Dendritic cell treated with granulocyte-macrophage colony-stimulating factor and Interleukin-4, amounts not matched to agents 40 ng/mL and 50 ng/mL, for 4 days (primary cell): ENCODE results near the gene PLCH1.
A peak's percentile ranks its signal among the peaks of the same experiment; 100 is the strongest.

ENCODE experiments used
- H3K27ac Mint-ChIP-seq: one replicate; pipeline ENCODE4 v1.8.0; 2022; ENCODE audit warnings: mild to moderate bottlenecking, mixed read lengths
- H3K27me3 Mint-ChIP-seq: one replicate; pipeline ENCODE4 v1.8.0; 2022; ENCODE audit warnings: mild to moderate bottlenecking, mixed read lengths
- H3K36me3 Mint-ChIP-seq: one replicate; pipeline ENCODE4 v1.8.0; 2022; ENCODE audit warnings: low read depth, mixed read lengths
- H3K4me1 Mint-ChIP-seq: one replicate; pipeline ENCODE4 v1.8.0; 2022; ENCODE audit warnings: low read depth, mixed read lengths
- H3K4me3 Mint-ChIP-seq: one replicate; pipeline ENCODE4 v1.8.0; 2022; ENCODE audit warnings: mild to moderate bottlenecking, moderate library complexity, mixed read lengths
- H3K9me3 Mint-ChIP-seq: one replicate; pipeline ENCODE4 v1.8.0; 2022; ENCODE audit warnings: mixed read lengths
- intact Hi-C: fragments of 100-400 bp; cut with micrococcal nuclease; formaldehyde crosslinking; loops from one replicate; pipeline ENCODE4 v1.15.0; 2022

Gene PLCH1, protein sequence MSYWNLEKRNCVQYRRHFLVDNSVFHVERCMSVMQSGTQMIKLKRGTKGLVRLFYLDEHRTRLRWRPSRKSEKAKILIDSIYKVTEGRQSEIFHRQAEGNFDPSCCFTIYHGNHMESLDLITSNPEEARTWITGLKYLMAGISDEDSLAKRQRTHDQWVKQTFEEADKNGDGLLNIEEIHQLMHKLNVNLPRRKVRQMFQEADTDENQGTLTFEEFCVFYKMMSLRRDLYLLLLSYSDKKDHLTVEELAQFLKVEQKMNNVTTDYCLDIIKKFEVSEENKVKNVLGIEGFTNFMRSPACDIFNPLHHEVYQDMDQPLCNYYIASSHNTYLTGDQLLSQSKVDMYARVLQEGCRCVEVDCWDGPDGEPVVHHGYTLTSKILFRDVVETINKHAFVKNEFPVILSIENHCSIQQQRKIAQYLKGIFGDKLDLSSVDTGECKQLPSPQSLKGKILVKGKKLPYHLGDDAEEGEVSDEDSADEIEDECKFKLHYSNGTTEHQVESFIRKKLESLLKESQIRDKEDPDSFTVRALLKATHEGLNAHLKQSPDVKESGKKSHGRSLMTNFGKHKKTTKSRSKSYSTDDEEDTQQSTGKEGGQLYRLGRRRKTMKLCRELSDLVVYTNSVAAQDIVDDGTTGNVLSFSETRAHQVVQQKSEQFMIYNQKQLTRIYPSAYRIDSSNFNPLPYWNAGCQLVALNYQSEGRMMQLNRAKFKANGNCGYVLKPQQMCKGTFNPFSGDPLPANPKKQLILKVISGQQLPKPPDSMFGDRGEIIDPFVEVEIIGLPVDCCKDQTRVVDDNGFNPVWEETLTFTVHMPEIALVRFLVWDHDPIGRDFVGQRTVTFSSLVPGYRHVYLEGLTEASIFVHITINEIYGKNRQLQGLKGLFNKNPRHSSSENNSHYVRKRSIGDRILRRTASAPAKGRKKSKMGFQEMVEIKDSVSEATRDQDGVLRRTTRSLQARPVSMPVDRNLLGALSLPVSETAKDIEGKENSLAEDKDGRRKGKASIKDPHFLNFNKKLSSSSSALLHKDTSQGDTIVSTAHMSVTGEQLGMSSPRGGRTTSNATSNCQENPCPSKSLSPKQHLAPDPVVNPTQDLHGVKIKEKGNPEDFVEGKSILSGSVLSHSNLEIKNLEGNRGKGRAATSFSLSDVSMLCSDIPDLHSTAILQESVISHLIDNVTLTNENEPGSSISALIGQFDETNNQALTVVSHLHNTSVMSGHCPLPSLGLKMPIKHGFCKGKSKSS (N-terminal part only)

DNA sequence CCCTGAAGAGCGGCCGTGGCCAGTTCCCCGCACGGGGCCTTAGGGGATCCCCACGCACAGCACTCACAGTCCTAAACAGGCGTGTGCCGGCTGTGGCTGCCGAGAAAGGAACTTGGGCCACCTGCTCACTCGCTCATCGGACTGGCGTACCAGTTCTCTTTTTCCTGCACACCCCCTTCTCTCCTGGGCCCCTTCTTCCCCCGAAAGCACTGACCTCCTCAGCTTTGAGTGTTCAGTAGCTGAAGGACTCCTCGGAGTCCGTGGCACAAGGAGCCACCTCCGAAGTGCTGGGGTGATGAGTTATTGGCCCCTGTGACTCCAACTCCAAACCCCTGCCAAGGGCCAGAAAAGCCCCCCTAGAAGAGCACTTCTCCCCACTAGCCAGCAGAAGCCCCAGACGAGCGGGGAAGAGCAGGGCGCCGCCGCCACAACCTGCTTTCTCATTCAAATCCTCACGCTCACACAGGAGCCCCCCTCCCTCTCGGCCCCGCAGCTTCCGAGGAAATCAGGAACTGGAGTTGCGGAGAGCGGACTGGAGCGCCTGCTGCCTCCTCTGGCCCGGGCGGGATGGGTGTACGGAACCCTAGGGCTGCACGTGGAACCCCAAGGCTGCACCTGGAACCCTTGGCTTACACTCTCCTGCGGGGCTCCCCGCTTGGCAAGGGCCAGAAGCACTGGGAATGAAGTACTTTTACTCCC lies at the start of gene PLCH1:
Gene PLCH1, minus strand, starts transcription at position 446 of the 699 bp plus-strand sequence. CDS start 40,847 bp downstream, outside the sequence.
- intact Hi-C loops = no loop called here

DNA sequence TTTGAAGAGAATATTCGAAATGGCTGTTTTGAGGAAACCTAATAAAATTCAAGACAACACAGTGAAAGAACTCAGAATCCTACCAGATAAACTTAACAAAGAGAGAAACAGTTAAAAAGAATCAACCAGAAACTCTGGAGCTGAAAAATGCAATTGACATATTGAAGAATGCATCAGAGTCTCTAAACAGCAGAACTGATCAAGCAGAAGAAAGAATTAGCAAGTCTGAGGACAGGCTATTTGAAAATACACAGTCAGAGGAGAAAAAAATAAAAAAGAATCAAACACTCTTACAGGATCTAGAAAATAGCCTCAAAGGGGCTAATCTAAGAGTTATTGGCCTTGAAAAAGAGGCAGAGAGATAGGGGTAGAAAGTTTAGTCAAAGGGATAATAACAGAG lies 47.7 kb upstream of the PLCH1 start:
- Mint-ChIP-seq H3K4me3 (no peak overlapping the region), H3K36me3 (peaks cover 11% of the 10 kb centered on the region), H3K4me1 (peaks cover 5% of the 10 kb centered on the region), H3K27ac (no peak overlapping the region), H3K27me3 (no peaks in the 10 kb centered on the region), H3K9me3 (peaks cover 9% of the 10 kb centered on the region)
- intact Hi-C loops = no loop called here

More for the DNA sequence above, at the start of gene PLCH1:
- Mint-ChIP-seq H3K27ac (peak within 1 kb of the TSS; percentile 70), H3K4me1 (peaks cover 23% of the 10 kb centered on the region), H3K9me3 (no peaks in the 10 kb centered on the region), H3K27me3 (peaks cover 63% of the 10 kb centered on the region), H3K4me3 (peak within 1 kb of the TSS; percentile 83), H3K36me3 (peaks cover 6% of the 10 kb centered on the region)

DNA sequence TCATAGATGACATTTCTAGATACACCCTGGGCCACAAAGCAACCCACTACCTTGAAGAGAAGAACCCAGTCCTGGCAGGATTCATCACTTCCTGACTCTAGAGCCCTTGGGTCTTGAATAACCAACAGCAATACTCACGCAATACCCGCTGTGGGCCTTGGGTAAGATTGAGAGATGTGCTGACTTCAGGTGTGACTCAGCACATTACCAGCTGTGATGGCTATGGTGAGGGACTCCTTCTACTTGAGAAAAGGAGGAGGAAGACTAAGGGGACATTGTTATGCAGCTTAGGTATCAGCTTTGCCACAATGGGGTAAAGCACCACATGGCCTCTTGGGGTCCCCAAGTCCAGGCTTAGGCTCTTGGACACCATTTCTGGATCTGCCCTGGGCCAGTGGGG lies 46.3 kb upstream of the PLCH1 start:
- intact Hi-C loops = no loop called here
- no peak overlapping the region for H3K27ac Mint-ChIP-seq
- no peaks in the 10 kb centered on the region for H3K27me3 Mint-ChIP-seq
- H3K4me1 Mint-ChIP-seq = peaks cover 5% of the 10 kb centered on the region
- peaks cover 9% of the 10 kb centered on the region for H3K9me3 Mint-ChIP-seq
- peaks cover 11% of the 10 kb centered on the region for H3K36me3 Mint-ChIP-seq
- no peak overlapping the region for H3K4me3 Mint-ChIP-seq

DNA sequence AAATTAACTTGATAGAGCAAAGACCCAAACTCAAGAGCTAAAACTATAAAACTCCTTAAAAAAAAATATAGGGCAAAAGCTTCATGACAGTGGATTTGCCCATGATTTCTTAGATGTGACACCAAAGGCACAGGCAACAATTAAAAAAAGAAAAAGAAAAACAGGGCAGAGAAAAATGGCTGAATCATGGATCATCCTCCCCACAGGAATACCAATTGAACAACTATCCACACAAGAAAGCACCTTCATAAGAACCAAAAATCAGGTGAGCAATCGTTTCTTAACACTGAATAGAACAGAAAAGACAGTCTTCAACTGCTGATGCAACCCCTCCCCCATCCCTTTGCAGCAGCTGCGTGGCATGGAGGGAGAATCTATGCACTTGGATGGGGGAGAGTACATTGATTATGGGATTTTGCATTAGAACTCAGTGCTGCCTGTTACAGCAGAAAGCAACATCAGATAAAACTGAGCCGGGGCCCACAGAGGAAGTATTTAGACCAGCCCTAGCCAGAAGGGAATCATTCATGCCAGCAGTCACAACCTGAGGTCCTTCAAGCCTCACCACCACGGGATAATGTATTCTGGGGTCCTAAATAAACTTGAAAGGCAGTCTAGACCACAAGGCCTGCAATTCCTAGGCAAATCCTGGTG lies 45.5 kb upstream of the PLCH1 start:
- Mint-ChIP-seq H3K4me3 (no peak overlapping the region), H3K9me3 (peaks cover 17% of the 10 kb centered on the region), H3K27me3 (no peaks in the 10 kb centered on the region), H3K27ac (no peak overlapping the region), H3K4me1 (peaks cover 10% of the 10 kb centered on the region), H3K36me3 (peaks cover 11% of the 10 kb centered on the region)
- intact Hi-C loops = no loop called here

DNA sequence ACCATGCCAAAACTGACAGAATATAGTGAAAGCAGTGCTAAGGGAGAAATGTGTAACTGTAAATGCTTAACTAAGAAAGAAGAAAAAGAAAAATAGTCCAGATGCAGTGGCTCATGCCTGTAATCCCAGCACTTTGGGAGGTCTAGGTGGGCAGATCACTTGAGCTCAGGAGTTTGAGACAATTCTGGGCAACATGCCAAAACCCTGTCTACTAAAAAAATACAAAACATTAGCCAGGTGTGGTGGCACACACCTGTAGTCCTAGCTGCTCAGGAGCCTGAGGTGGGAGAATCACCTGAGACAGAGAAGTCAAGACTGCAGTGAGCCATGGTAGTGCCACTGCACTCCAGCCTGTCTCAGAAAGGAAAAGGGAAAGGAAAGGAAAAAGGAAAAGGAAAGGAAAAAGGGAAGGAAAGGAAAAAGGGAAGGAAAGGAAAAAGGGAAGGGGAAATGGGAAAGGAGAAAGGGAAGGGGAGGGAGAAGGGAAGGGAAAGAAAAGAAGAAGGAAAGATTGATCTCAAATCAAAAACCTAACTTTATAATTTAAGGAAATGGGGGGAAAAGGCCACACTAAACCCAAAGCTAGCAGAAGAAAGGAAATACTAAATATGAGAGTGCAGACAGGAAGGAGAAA lies 40.9 kb upstream of the PLCH1 start:
- no peak overlapping the region for H3K27ac Mint-ChIP-seq
- H3K4me1 Mint-ChIP-seq = peaks cover 6% of the 10 kb centered on the region
- intact Hi-C loops = no loop called here
- no peaks in the 10 kb centered on the region for H3K27me3 Mint-ChIP-seq
- peaks cover 19% of the 10 kb centered on the region for H3K9me3 Mint-ChIP-seq
- no peaks in the 10 kb centered on the region for H3K36me3 Mint-ChIP-seq
- H3K4me3 Mint-ChIP-seq = no peak overlapping the region

DNA sequence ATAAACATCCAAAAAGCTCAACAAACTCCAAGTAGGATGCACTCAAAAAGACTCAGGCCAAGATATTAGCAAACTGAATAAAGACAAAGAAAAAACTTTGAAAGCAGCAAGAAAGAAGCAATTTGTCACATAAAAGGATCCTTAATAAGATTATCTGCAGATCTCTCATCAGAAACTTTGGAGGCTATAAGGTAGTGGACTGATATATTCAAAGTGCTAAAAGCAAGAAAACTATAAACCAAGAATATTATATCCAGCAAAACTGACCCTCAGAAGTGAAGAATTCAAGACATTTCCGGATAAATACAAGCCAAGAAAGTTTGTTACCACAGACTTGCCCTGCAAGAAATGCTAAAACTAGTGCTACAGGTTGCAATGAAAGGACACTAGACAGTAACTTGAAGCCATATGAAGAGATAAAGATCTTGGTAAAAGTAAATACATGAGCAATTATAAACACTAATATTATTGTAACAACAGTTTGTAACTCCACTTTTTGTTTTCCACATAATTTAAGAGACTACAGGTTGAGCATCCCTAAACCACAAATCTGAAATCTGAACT lies 37.6 kb upstream of the PLCH1 start:
- Mint-ChIP-seq H3K36me3 (no peaks in the 10 kb centered on the region), H3K27ac (no peak overlapping the region), H3K27me3 (no peaks in the 10 kb centered on the region), H3K4me3 (no peak overlapping the region), H3K4me1 (peaks cover 6% of the 10 kb centered on the region), H3K9me3 (peaks cover 19% of the 10 kb centered on the region)
- intact Hi-C loops = no loop called here

DNA sequence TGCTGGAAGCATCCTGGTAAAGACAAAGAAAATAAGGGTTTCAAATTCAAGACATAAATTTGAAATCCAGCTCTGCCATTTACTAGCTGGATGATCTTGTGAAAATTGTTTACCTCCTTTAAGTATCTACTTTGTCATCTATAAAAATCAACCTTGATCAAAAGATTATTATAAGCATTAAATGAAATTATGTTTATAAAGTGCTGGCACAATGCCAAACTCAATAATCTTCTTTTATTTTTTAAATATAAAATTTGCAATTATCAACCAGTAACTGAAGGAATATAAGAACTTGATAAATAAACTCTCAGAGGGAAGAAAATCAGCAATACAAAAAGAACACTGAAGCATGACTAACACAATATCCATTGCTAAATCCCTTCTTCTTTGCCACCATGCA lies 35.4 kb upstream of the PLCH1 start:
- Mint-ChIP-seq H3K27ac (no peak overlapping the region), H3K4me1 (no peaks in the 10 kb centered on the region), H3K36me3 (no peaks in the 10 kb centered on the region), H3K27me3 (no peaks in the 10 kb centered on the region), H3K9me3 (peaks cover 11% of the 10 kb centered on the region), H3K4me3 (no peak overlapping the region)
- intact Hi-C loops = no loop called here

DNA sequence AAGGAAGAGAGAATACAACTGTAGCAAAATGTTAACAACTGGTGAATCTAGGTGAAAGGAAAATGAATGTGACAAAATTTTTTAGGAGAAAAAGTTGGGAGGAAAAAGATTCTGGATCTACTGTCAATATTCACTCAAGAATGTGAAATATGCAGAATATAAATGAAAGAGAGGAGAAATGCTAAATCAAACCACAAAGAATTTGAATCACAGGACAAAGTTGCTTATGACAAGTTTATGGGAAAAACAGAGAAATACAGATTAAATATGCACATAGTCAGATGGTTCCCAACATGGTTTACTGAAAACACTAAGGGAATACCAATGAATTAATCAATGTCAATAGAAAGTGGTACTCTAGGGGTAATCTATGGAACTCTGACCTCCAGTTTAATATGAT lies 33.6 kb upstream of the PLCH1 start:
- H3K9me3 Mint-ChIP-seq = peaks cover 11% of the 10 kb centered on the region
- intact Hi-C loops = no loop called here
- H3K4me1 Mint-ChIP-seq = no peaks in the 10 kb centered on the region
- H3K4me3 Mint-ChIP-seq = no peak overlapping the region
- H3K36me3 Mint-ChIP-seq = no peaks in the 10 kb centered on the region
- H3K27ac Mint-ChIP-seq = no peak overlapping the region
- no peaks in the 10 kb centered on the region for H3K27me3 Mint-ChIP-seq

DNA sequence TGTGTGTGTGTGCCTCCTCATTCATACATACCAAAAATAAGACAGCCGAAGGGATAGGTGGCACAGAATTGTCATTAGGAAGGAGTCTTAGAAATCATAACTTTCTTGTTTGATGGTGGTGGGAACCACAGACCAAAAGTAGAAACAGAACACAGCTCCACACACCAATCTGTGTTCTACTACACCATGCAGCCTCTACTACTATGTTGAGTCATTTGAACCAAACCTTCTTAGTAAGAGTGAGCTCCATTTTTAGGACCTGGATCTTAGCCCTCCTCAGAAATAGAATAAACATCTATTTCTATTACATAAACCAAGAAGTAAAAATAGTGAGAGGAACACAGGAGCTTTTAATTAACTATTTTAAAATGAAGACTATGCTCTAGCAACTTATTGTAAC lies 27.9 kb upstream of the PLCH1 start:
- H3K4me1 Mint-ChIP-seq = no peaks in the 10 kb centered on the region
- H3K9me3 Mint-ChIP-seq = peaks cover 9% of the 10 kb centered on the region
- H3K36me3 Mint-ChIP-seq = no peaks in the 10 kb centered on the region
- no peak overlapping the region for H3K27ac Mint-ChIP-seq
- no peak overlapping the region for H3K4me3 Mint-ChIP-seq
- intact Hi-C loops = no loop called here
- no peaks in the 10 kb centered on the region for H3K27me3 Mint-ChIP-seq

DNA sequence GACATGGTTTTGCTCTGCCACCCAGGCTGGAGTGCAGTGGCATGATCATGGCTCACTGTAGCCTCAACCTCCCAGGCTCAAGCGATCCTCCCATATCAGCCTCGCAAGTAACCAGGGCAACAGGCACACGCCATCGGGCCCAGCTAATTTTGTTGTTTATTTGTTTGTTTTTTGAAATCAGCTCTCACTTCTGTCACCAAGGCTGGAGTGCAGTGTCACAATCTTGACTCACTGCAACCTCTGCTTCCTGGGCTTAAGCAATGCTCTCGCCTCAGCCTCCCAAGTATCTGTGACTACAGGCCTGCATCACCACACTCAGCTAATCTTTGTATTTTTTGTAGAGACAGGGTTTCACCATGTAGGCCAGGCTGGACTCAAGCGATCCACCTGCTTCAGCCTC lies 26.3 kb upstream of the PLCH1 start:
- no peaks in the 10 kb centered on the region for H3K36me3 Mint-ChIP-seq
- H3K27ac Mint-ChIP-seq = no peak overlapping the region
- intact Hi-C loops = no loop called here
- no peaks in the 10 kb centered on the region for H3K27me3 Mint-ChIP-seq
- peaks cover 9% of the 10 kb centered on the region for H3K9me3 Mint-ChIP-seq
- no peaks in the 10 kb centered on the region for H3K4me1 Mint-ChIP-seq
- no peak overlapping the region for H3K4me3 Mint-ChIP-seq

DNA sequence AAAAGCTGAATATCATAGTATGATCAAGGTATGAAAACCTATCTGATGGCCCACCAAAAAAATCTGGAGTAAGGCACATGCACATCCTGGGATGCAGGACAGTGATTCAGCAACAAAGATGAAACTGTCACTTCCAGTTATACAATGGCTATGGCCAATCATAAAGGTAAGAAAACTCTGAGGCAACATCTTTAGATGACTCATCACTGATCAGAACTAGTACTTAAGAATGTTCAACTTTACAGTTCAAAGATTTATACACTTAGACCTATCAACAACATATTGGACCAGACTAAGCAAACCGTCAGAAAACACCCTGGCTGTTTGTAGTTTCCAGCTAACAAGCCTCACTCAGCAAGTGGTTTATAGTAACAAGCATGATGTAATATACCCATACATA lies 21.3 kb upstream of the PLCH1 start:
- H3K9me3 Mint-ChIP-seq = peaks cover 9% of the 10 kb centered on the region
- no peaks in the 10 kb centered on the region for H3K4me1 Mint-ChIP-seq
- H3K4me3 Mint-ChIP-seq = no peak overlapping the region
- H3K36me3 Mint-ChIP-seq = no peaks in the 10 kb centered on the region
- intact Hi-C loops = no loop called here
- H3K27ac Mint-ChIP-seq = no peak overlapping the region
- H3K27me3 Mint-ChIP-seq = no peaks in the 10 kb centered on the region

DNA sequence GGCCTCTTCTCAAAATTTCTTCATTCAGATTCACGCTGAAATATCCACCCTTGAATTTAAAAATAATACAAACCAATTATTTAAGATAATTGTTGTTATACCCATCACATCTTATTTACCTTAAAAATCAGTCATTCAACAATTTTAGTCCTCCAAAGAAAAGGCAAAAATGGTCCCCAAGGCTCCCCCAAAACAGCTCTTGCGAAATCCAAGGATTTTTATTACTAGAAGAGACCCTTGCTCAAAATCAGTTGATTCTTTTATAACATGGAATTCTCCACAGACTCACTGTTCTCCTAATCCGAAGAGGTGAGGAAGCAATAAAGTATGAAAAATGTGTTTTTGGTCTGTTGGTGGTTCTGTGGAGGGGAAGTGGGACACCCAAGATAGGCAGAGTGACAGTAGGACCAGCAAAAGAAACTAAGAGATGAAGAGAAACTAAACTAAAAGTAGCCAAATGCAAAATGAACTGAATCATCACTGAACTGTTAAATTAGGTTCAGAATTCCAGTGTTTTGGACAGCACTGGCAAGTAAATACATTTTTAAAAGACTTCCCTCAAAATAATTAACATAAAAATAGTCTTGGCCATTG lies 19.1 kb upstream of the PLCH1 start:
- no peaks in the 10 kb centered on the region for H3K36me3 Mint-ChIP-seq
- H3K4me1 Mint-ChIP-seq = no peaks in the 10 kb centered on the region
- no peaks in the 10 kb centered on the region for H3K9me3 Mint-ChIP-seq
- H3K4me3 Mint-ChIP-seq = no peak overlapping the region
- no peak overlapping the region for H3K27ac Mint-ChIP-seq
- no peaks in the 10 kb centered on the region for H3K27me3 Mint-ChIP-seq
- intact Hi-C loops = no loop called here
